HAP-1 (cell line): ENCODE measurements around the gene SACM1L.

ENCODE experiments used
- DNase-seq, 2 experiments: peaks; one replicate each; pipeline ENCODE4 v3.0.0-alpha.2; 2016 to 2020; ENCODE audit warnings: low spot score in 2 of 2
- H3K27me3 ChIP-seq: fragments of 250-450 bp; sonication (Bioruptor Pico); 2 replicates; pipeline ENCODE4 v1.5.1; 2020; ENCODE audit warnings: low read depth, mild to moderate bottlenecking, moderate library complexity
- H3K36me3 ChIP-seq: fragments of 250-450 bp; sonication (Bioruptor Pico); replicated peaks from 2 replicates; pipeline ENCODE4 v1.5.1; 2020; ENCODE audit warnings: mild to moderate bottlenecking
- H3K4me1 ChIP-seq: fragments of 250-450 bp; sonication (Bioruptor Pico); 2 replicates; pipeline ENCODE4 v1.5.1; 2020; ENCODE audit warnings: mild to moderate bottlenecking
- H3K4me3 ChIP-seq: fragments of 250-450 bp; sonication (Bioruptor Pico); 2 replicates; pipeline ENCODE4 v1.5.1; 2020; ENCODE audit warnings: mild to moderate bottlenecking, moderate library complexity
- H3K9me3 ChIP-seq: fragments of 250-450 bp; sonication (Bioruptor Pico); 2 replicates; pipeline ENCODE4 v1.5.1; 2020; ENCODE audit warnings: mild to moderate bottlenecking, moderate library complexity
- in situ Hi-C: fragments of 300-500 bp; cut with MboI; formaldehyde crosslinking; loops from 3 replicates; pipeline ENCODE4 v1.14.3; 2020; ENCODE audit warnings: low sequenced_read_pairs, inconsistent platforms, mixed read lengths

SACM1L gene

DNA sequence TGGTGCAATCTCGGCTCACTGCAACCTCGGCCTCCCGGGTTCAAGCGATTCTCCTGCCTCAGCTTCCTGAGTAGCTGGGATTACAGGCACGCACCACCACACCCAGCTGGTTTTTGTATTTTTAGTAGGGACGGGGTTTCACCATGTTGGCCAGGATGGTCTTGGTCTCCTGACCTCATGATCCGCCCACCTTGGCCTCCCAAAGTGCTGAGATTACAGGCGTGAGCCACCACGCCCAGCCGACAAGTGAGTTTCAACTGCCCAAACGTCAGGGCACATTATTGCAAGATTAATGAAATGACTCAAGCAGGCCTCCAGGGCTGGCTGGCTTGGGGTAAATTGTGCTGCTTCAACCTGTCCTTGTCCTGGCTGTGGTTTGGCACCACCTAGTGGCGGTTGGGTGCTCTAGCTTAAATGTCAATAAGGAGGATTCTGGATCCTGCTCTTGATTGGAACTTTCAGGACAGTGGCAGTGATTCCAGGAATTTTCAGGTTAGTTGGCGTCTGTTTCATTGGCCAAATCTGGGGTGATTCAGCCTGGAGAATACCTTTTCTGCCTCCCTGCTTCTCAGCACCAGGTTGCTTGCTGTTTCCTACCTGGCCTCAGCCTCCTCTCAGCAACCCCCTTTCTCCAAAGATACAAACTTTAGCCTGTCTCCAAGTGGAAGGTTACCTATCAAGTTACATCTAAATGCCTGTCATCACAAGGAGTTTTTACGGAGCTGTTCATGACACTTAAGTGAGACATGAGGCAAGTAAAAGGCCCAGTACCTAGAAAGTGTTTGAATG lies 32.4 kb upstream of the SACM1L start:
- H3K36me3 ChIP-seq = no peaks in the 10 kb centered on the region
- H3K27me3 ChIP-seq = no peaks in the 10 kb centered on the region
- DNase-seq = peak; percentile 84 to 91
- in situ Hi-C loops = loop anchor here (5.0 to 25.0 kb wide), 3 partner anchors 142 to 619 kb away; no protein-coding TSS in a partner anchor
- H3K9me3 ChIP-seq = no peaks in the 10 kb centered on the region
- no peak overlapping the region for H3K4me3 ChIP-seq
- peaks cover 4% of the 10 kb centered on the region for H3K4me1 ChIP-seq

DNA sequence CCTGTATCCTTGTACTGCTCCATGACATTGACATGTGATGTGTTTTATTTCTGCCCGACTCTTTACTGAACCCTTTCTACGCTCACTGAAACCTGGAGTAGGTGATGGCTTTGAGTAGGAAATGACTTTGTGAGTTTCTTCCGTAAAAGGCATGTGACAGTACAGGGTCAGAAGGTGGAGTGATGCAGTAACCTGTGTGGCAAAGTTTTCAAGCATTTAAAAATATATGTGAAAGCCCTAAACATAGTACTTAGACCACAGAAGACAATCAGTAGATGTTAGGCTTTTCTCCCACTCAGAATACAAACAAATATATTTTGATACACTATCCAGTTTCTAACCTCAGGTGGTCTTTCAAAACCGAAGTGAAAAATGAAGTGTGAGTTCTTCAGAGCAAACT lies 31.3 kb upstream of the SACM1L start:
- Histone ChIP-seq H3K27me3 (no peaks in the 10 kb centered on the region), H3K36me3 (no peaks in the 10 kb centered on the region), H3K4me1 (peaks cover 4% of the 10 kb centered on the region), H3K4me3 (no peak overlapping the region), H3K9me3 (no peaks in the 10 kb centered on the region)
- in situ Hi-C loops = loop anchor here (5.0 to 25.0 kb wide), 3 partner anchors 143 to 621 kb away; no protein-coding TSS in a partner anchor
- no peak for DNase-seq

DNA sequence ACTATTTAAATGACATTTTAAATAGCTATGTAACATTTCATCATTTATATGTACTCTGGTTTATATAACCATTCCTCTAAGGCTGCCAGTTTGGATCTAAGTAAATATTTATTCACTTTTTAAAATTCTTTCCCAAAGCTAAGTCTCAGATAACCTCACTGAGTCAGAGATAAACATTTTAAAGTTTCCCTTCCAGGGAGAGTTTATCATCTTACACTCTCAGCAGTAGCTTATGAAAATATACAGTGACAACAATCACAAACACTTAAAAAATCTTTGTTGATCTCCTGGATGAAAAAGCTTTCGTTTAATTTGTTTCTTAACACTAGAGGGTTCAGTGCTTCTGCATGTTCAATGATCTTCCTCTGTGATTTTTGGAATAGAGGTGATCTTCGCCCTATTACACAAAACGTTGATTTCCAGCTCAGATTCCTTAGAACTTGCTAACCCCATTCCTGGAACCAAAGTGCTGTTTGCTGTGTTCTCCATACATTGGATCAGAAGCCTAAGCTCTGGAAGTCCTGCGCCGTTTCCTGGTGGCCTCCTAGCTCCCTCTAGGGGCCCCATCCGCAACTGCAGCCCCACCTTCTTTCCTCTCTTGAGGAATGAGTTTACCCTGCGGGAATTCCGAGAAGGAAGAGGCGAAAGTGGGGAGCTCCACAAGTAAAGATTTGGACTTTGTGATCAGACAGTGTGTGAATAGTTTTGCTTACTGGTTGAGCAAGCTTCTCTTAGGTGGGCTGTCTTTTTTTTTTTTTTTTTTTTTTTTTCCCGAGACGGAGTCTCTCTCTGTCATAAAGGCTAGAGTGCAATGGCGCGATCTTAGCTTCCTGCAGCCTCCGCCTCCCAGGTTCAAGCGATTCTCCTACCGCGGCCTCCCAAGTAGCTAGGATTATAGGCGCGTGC lies 29.3 kb upstream of the SACM1L start:
- H3K36me3 ChIP-seq = no peaks in the 10 kb centered on the region
- peak; percentile 52 to 83 for DNase-seq
- in situ Hi-C loops = loop anchor here (5.0 to 25.0 kb wide), 3 partner anchors 145 to 623 kb away; no protein-coding TSS in a partner anchor
- H3K9me3 ChIP-seq = no peaks in the 10 kb centered on the region
- H3K4me3 ChIP-seq = no peak overlapping the region
- no peaks in the 10 kb centered on the region for H3K27me3 ChIP-seq
- H3K4me1 ChIP-seq = peaks cover 4% of the 10 kb centered on the region; the same call in 1 of the 2 replicates

DNA sequence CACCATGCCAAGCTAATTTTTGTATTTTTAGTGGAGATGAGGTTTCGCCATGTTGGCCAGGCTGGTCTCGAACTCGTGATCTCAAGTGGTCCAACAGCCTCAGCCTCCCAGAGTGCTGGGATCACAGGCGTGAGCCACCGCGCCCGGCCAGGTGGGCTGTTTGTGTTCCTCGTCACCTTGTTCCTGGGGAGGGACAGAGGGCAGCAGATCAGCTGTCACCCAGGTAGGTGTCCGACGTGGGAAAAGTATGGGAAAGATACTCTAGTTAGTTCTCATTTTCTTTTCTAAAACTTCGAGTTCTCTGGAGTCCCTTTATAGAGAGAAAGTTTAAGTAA lies 28.7 kb upstream of the SACM1L start:
- Histone ChIP-seq H3K27me3 (no peaks in the 10 kb centered on the region), H3K36me3 (peaks cover 2% of the 10 kb centered on the region; the same call in 1 of the 2 replicates), H3K4me3 (no peak overlapping the region), H3K4me1 (peaks cover 4% of the 10 kb centered on the region; the same call in 1 of the 2 replicates), H3K9me3 (no peaks in the 10 kb centered on the region)
- in situ Hi-C loops = loop anchor here (25.0 kb wide), 1 partner anchor 448 kb away; no protein-coding TSS in a partner anchor
- no peak for DNase-seq

DNA sequence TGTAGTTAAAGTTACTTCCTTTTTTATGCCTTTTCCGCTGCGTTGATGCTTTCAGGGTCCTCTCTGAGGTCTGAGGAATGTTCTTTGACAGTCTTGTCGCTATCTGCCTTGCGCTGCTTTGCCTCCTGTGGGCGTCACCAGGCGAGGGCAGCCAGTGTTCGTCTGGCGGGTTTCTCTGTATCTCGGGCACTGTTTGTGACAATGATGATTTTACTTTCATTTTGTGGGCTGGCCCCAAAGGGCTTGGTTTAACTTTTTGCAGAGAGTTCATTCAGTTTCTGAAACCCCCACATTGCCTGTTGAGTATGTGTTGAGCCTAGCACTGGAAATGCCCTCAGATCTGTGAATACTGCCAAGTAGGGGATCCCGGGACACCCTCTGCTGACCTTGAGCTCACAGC lies 24.6 kb upstream of the SACM1L start:
- H3K9me3 ChIP-seq = no peaks in the 10 kb centered on the region
- no peaks in the 10 kb centered on the region for H3K27me3 ChIP-seq
- peaks cover 34% of the 10 kb centered on the region for H3K36me3 ChIP-seq
- in situ Hi-C loops = loop anchor here (25.0 kb wide), 1 partner anchor 452 kb away; no protein-coding TSS in a partner anchor
- no peak overlapping the region for H3K4me3 ChIP-seq
- H3K4me1 ChIP-seq = no peaks in the 10 kb centered on the region
- no peak for DNase-seq

DNA sequence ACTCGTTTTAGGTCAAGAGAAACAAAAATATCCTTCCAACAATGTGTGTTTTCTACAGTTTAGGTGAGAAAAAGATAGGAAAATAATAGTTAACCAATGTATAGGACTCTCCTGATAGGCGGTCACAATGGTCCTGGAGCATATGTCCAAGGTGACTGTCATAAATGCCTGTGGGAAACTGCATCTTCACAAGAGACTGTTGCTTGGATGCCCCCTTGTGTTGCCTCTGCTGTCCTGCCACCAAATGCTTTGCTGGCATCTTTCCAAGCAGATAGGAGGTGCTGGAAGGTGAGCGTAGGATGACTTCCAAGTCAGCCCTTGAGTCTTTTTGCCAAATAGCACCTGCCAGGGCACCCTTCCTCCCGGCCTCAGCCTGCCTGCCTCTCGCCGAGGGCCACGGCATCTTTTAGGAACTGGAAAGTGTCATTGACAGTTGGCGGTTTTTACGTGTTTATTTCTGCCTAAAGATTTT lies 24.1 kb upstream of the SACM1L start:
- Histone ChIP-seq H3K9me3 (no peaks in the 10 kb centered on the region), H3K27me3 (no peaks in the 10 kb centered on the region), H3K4me3 (no peak overlapping the region), H3K36me3 (peaks cover 40% of the 10 kb centered on the region), H3K4me1 (no peaks in the 10 kb centered on the region)
- peak; percentile 29 to 64 for DNase-seq
- in situ Hi-C loops = loop anchor here (25.0 kb wide), 1 partner anchor 453 kb away; no protein-coding TSS in a partner anchor

DNA sequence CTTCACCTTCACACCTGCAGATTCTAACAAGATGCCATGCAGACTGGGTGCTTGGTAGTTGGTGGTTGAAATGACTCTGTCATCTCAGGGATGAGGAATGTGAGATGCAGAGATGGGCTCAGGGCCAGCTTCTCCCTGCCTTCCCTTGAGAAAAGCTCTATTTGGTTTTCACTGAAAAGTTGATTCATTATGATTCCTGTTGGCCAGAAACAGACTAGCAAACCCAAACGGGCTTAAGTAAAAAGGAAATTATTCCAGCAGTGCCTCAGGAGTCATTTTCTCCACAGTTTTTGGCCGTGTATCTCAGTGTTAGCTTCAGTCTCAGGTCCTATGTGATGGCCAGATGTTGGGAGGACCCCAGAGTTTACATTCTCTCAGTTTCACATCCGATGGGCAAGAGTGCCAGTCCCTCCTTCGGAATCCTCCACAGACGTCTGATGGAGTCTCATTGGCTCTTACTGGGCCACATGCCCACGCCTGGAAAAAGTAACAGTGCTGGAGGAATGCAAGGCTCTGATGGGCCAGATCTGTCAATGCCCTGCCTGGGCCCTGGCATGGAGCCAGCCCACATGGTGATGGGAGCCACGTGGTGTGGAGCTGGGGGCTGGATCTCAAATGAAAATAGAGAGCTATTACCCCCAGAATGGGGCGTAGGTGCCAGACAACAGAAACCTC lies 22.3 kb upstream of the SACM1L start:
- in situ Hi-C loops = loop anchor here (25.0 kb wide), 1 partner anchor 455 kb away; no protein-coding TSS in a partner anchor
- H3K9me3 ChIP-seq = no peaks in the 10 kb centered on the region
- H3K36me3 ChIP-seq = peaks cover 53% of the 10 kb centered on the region
- no peak overlapping the region for H3K4me3 ChIP-seq
- H3K4me1 ChIP-seq = no peaks in the 10 kb centered on the region
- DNase-seq = no peak
- no peaks in the 10 kb centered on the region for H3K27me3 ChIP-seq

DNA sequence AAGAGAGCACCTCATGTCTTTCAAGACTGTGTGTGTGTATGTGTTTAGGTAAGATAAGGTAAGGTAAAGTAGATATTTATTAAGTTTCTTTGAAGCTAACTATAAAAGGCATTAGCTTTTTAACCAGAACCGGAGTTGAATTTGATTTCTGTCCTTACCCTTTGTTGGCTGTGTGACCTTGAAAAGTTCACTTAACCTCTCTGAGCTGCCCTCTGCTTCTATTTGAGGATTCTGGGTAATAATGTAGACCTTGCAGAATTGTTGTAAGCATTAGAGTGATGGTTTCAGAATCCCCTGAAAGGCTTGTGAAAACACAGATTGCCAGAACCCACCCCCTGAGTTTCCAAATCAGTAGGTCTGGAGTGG lies 21.6 kb upstream of the SACM1L start:
- H3K27me3 ChIP-seq = no peaks in the 10 kb centered on the region
- in situ Hi-C loops = loop anchor here (25.0 kb wide), 1 partner anchor 455 kb away; no protein-coding TSS in a partner anchor
- peaks cover 60% of the 10 kb centered on the region for H3K36me3 ChIP-seq
- DNase-seq = no peak
- no peak overlapping the region for H3K4me3 ChIP-seq
- no peaks in the 10 kb centered on the region for H3K9me3 ChIP-seq
- H3K4me1 ChIP-seq = no peaks in the 10 kb centered on the region

DNA sequence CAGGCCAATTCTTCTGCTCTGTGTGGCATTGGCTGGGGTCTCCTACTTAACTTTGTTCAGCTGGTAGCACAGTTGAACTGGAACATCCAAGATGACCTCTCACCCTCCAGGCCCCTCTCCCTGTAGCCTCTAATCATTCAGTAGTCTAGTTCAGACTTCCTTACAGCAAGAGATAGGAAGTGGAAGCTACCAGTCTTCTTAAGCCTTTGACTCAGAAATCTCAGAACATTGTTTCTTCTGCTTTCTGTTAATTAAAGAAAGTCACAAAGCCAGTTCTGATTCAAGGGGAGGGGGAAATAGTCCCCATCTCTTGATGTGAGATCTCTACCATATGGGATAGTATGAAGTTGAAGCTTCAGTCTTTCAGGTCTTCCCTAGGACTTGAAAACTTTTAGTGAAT lies 18.8 kb upstream of the SACM1L start:
- in situ Hi-C loops = loop anchor here (25.0 kb wide), 1 partner anchor 458 kb away; no protein-coding TSS in a partner anchor
- peaks cover 77% of the 10 kb centered on the region for H3K36me3 ChIP-seq
- H3K9me3 ChIP-seq = no peaks in the 10 kb centered on the region
- no peak overlapping the region for H3K4me3 ChIP-seq
- no peaks in the 10 kb centered on the region for H3K27me3 ChIP-seq
- H3K4me1 ChIP-seq = no peaks in the 10 kb centered on the region
- no peak for DNase-seq

DNA sequence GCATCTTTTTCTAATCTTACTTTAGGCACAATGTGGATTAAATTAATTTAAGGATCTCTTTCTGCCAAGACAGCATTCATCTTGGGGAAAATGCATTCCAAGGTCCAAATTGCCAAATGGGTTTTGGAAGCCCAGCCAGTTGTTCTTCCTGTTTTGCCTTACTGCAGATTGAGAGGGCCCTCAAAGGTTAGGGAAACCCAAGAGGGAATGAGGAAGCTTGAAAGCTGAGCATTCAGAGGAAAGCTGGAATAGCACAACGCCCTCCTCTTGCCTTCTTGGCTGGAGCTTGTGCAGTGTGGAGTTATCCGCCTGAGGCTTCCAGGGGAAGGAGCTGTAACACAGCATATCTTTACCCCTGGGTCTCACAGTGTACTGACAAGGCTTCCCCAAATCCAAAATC lies 18.2 kb upstream of the SACM1L start:
- in situ Hi-C loops = loop anchor here (25.0 kb wide), 1 partner anchor 459 kb away; no protein-coding TSS in a partner anchor
- no peak for DNase-seq
- H3K4me1 ChIP-seq = no peaks in the 10 kb centered on the region
- no peaks in the 10 kb centered on the region for H3K9me3 ChIP-seq
- no peak overlapping the region for H3K4me3 ChIP-seq
- H3K36me3 ChIP-seq = peaks cover 78% of the 10 kb centered on the region
- no peaks in the 10 kb centered on the region for H3K27me3 ChIP-seq

DNA sequence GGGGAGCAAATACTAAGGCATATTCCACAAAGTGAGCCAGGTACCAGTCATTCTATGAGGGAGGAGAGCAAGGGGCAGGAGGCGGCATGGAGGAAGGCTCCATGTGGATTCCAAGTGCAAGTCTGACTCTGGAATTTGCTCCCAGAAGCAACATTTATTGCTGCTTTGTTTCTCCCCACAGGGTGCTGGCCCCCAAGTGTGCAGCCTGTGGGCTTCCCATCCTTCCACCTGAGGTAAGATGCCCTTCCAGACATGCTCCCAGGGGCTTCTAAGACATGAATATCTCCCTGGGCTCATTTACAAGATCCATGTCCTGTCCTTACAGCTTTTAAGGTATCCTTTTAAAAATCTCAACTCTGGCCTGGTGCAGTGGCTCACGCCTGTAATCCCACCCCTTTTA lies 15.9 kb upstream of the SACM1L start:
- H3K36me3 ChIP-seq = peaks cover 78% of the 10 kb centered on the region

DNA sequence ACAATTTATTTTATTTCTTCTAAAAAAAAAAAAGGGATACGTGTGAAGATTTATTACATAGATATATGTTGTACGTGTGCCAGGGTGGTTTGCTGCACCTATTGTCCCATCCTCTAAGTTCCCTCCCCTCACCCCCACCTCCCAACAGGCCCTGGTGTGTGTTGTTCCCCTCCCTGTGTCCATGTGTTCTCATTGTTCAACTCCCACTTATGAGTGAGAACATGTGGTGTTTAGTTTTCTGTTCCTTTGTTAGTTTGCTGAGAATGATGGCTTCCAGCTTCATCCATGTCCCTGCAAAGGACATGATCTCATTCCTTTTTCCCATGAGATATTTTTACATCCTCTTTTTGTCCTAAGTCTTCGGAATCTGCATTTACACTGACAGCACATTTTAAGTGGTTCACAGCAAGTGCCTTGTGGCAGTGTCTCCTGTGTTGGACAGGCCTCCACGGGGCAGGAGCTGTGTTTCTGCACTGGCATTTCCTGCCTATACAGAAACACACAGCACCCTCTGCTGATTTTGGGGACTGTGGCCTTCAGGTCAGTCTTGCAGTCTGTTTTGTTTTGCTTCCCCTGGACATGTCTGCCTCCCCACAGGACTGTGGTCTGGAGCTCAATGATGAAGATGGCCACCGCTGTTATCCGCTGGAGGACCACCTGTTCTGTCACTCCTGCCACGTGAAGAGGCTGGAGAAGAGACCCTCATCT lies 12.7 kb upstream of the SACM1L start:
- no peak for DNase-seq
- H3K36me3 ChIP-seq = peaks cover 51% of the 10 kb centered on the region
- H3K27me3 ChIP-seq = no peaks in the 10 kb centered on the region
- no peak overlapping the region for H3K4me3 ChIP-seq
- no peaks in the 10 kb centered on the region for H3K9me3 ChIP-seq
- no peaks in the 10 kb centered on the region for H3K4me1 ChIP-seq
- in situ Hi-C loops = no loop called here

More for the DNA sequence above, 15.9 kb upstream of the SACM1L start:
- no peak overlapping the region for H3K4me3 ChIP-seq
- no peaks in the 10 kb centered on the region for H3K4me1 ChIP-seq
- no peaks in the 10 kb centered on the region for H3K9me3 ChIP-seq
- in situ Hi-C loops = loop anchor here (25.0 kb wide), 1 partner anchor 461 kb away; no protein-coding TSS in a partner anchor
- H3K27me3 ChIP-seq = no peaks in the 10 kb centered on the region
- no peak for DNase-seq
